ENCODE results near the gene MMP24OS. TPM values are rescaled to one million over a fixed set of nuclear protein-coding genes. Genes with fewer than 3 reads are reported as not detected.

Gene MMP24OS
- 10.9 and 49.0 TPM in 2 replicates for total RNA-seq (ENCODE audit: low replicate concordance)

GRCh38 chr20:35277531-35278395, at the start of gene MMP24OS:
MMP24OS (minus strand) TSS chr20:35278122; CDS start chr20:35277929, 193 bp downstream.

GRCh38 chr20:35291654-35292503, 14.0 kb upstream of the MMP24OS start, which contains the start of gene FAM83C:
FAM83C (minus strand) TSS chr20:35292425; CDS start chr20:35292304, 121 bp downstream.

GRCh38 chr20:35284267-35284991, 6.5 kb upstream of the MMP24OS start, which contains the start of gene EIF6:
EIF6 (minus strand) TSS chr20:35284772; CDS start chr20:35284487, 285 bp downstream.

Other genes with a start within 250 kb of the MMP24OS start
- gene TRPC4AP, start 185.3 kb downstream of the MMP24OS start, total RNA-seq (ENCODE audit: low replicate concordance), result 41.1 and 69.9 TPM in 2 replicates
- 68.3 and 79.9 TPM in 2 replicates for gene EDEM2, start 130.8 kb downstream of the MMP24OS start, total RNA-seq (ENCODE audit: low replicate concordance)
- 77.8 and 106 TPM in 2 replicates for gene PROCR, start 106.0 kb downstream of the MMP24OS start, total RNA-seq (ENCODE audit: low replicate concordance)
- 0.23 and 0.38 TPM in 2 replicates for gene MMP24, start 51.4 kb downstream of the MMP24OS start, total RNA-seq (ENCODE audit: low replicate concordance)
- gene EIF6, start 6.7 kb upstream of the MMP24OS start, total RNA-seq (ENCODE audit: low replicate concordance), result 108 and 184 TPM in 2 replicates
- not detected in 2 replicates for gene FAM83C, start 14.3 kb upstream of the MMP24OS start, total RNA-seq (ENCODE audit: low replicate concordance)
- gene UQCC1, start 133.9 kb upstream of the MMP24OS start, total RNA-seq (ENCODE audit: low replicate concordance), result 25.5 and 34.3 TPM in 2 replicates
- gene GDF5, start 160.1 kb upstream of the MMP24OS start, total RNA-seq (ENCODE audit: low replicate concordance), result 1.8 and 12.8 TPM in 2 replicates
- 16.4 and 38.3 TPM in 2 replicates for gene CEP250, start 177.5 kb upstream of the MMP24OS start, total RNA-seq (ENCODE audit: low replicate concordance)

Data from smooth muscle cell of the coronary artery (primary cell).